HG02642 (cell line): ENCODE measurements around the gene TAL1.

Experiments used
- ATAC-seq: cut with Tn5 transposase; IDR thresholded peaks from one replicate; pipeline ENCODE4 v1.9.1; 2021; ENCODE audit warnings: mild to moderate bottlenecking; ENCODE audit not compliant: unreplicated experiment, poor library complexity

Gene TAL1

DNA sequence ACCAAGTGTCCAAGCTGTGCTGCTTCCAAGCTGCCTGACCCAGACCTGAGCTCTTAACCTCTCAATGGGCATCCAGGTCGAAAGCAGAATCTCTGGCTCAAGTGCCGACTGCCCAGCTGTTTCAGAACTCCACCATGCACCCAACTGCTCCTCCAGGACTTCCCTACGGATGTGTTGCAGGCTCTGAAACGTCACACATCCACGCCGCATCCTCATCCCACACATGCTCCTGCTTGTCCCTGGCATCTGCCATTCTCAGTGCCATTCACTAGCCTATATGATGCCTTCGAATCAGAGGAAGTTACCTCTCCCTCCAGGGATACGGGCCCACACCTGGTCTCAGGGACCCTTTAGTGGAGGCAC, 53.4 kb downstream of the TAL1 start:
- no peak for ATAC-seq

DNA sequence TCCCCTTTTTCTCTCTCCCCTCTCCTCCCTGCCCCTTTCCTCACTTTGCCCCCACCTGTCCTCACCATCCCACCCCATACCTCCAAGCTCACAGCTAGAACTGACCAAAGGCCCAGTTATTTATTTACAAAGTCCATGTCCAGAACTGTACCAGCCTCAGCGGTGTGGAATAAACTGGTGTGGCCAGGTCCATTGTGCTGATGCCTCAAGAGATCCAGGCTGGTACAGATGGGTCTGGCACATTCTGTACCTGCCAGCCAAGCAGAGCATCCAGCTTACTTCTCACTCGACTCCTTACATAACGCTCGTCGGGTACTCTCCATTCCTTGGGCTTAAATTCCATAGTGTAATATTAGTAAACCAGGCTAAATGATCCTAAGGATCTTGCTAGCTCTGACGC, 54.0 kb downstream of the TAL1 start:
- no peak for ATAC-seq

- peak; percentile 40 for ATAC-seq
These were observed 56.6 kb downstream of the TAL1 start for GRCh38 chr1:47175227-47175934.

GRCh38 chr1:47174656-47175020, 57.4 kb downstream of the TAL1 start:
- no peak for ATAC-seq

GRCh38 chr1:47172782-47173181, 59.2 kb downstream of the TAL1 start:
- no peak for ATAC-seq
